Esophagus mucosa (tissue), 1 donor: ENCODE measurements around the gene ARHGAP9. TPM values are rescaled to one million over a fixed set of nuclear protein-coding genes. Genes with fewer than 3 reads are reported as not detected.
A peak's percentile ranks its signal among the peaks of the same experiment; 100 is the strongest.
"Not testable (repeated sequence)": the region's sequence is repeated elsewhere in the genome, so short reads cannot be mapped to it uniquely, and the experiment has no call there.

Source experiments
- ATAC-seq: fragments of 200-7000 bp; cut with Tn5 transposase; one replicate; pipeline ENCODE4 v1.9.1; 2020
- total RNA-seq: library from RNA; stranded (reverse); gene quantifications from one replicate; pipeline ENCODE4 v1.2.4, GENCODE V29; 2023
- donor health status: DM: yes; HTN: yes; CAD: no.

Gene ARHGAP9
- total RNA-seq, 1 donor from 2014 or later: 2.0 TPM

GRCh38 chr12:57517187-57517586 is 37.5 kb upstream of the ARHGAP9 start:
- ATAC-seq: no peak

- no peak for ATAC-seq
These were observed 37.0 kb upstream of the ARHGAP9 start for GRCh38 chr12:57516617-57517153.

GRCh38 chr12:57515934-57516541 is 36.4 kb upstream of the ARHGAP9 start:
- no peak for ATAC-seq

- ATAC-seq: no peak
These were observed 35.8 kb upstream of the ARHGAP9 start for GRCh38 chr12:57515408-57515933.

GRCh38 chr12:57514720-57515407 is 35.2 kb upstream of the ARHGAP9 start:
- ATAC-seq: no peak

- ATAC-seq: not testable (repeated sequence)
These were observed 34.6 kb upstream of the ARHGAP9 start for GRCh38 chr12:57514246-57514645.

- ATAC-seq: not testable (repeated sequence)
These were observed 34.0 kb upstream of the ARHGAP9 start for GRCh38 chr12:57513677-57514076.

- no peak for ATAC-seq
These were observed 33.6 kb upstream of the ARHGAP9 start for GRCh38 chr12:57513266-57513665.

GRCh38 chr12:57512665-57513064 is 33.0 kb upstream of the ARHGAP9 start:
- ATAC-seq: no peak

- no peak for ATAC-seq
These were observed 32.1 kb upstream of the ARHGAP9 start for GRCh38 chr12:57511588-57512325.

GRCh38 chr12:57511161-57511560 is 31.5 kb upstream of the ARHGAP9 start:
- ATAC-seq: no peak

GRCh38 chr12:57507796-57508195 is 28.1 kb upstream of the ARHGAP9 start:
- ATAC-seq: not testable (repeated sequence)

GRCh38 chr12:57506541-57506940 is 26.9 kb upstream of the ARHGAP9 start:
- not testable (repeated sequence) for ATAC-seq

GRCh38 chr12:57502311-57502969 is 22.8 kb upstream of the ARHGAP9 start:
- ATAC-seq: not testable (repeated sequence)

GRCh38 chr12:57500213-57500612 is 20.5 kb upstream of the ARHGAP9 start:
- no peak for ATAC-seq

GRCh38 chr12:57498571-57498970 is 18.9 kb upstream of the ARHGAP9 start:
- ATAC-seq: peak; percentile 9

GRCh38 chr12:57498132-57498502 is 18.5 kb upstream of the ARHGAP9 start:
- peak; percentile 27 for ATAC-seq

- peak; percentile 24 for ATAC-seq
These were observed 17.8 kb upstream of the ARHGAP9 start for GRCh38 chr12:57497223-57498131.

- ATAC-seq: no peak
These were observed 17.2 kb upstream of the ARHGAP9 start for GRCh38 chr12:57496822-57497221.

GRCh38 chr12:57495051-57495701 is 15.5 kb upstream of the ARHGAP9 start:
- not testable (repeated sequence) for ATAC-seq
